ENCODE measurements around the gene FSIP2. TPM values are rescaled to one million over a fixed set of nuclear protein-coding genes. Genes with fewer than 3 reads are reported as not detected.

The FSIP2 gene
- total and polyA plus RNA-seq, 2 donors (not counting 3 experiments of a cell fraction or from before 2014, with no cell fraction given), result 0.04 to 0.24 TPM

DNA sequence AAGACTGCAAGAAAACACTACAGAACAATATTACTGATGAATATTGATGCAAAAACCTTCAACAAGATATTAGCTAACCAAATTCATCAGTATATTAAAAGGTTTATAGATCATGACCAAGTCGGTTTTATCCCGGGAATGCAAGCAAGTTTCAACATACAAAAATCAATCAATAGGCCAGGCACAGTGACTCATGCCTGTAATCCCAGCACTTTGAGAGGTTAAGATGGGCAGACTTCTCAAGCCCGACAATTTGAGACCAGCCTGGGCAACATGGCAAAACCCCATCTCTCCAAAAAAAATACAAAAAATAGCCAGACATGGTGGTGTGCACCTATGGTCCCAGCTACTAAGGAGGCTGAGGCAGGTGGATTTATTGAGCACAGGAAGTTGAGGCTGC lies 82.9 kb downstream of the FSIP2 start:
- TF ChIP-seq JUN (IDR thresholded peaks at IDR 0.05; ENCODE audit: borderline replicate concordance, insufficient read depth, insufficient read length, low read depth) (no peak), POLR2AphosphoS5 (IDR thresholded peaks at IDR 0.05; ENCODE audit: insufficient read depth, low read depth, low read length) (no peak), GATA2 (IDR thresholded peaks at IDR 0.05; ENCODE audit: insufficient read depth, insufficient read length, low read depth, low read length) (no peak), POLR2A (IDR thresholded peaks at IDR 0.05; ENCODE audit: low read depth, low read length) (no peak), MYC (IDR thresholded peaks at IDR 0.05; ENCODE audit: low read depth, low read length) (no peak), EZH2 (IDR thresholded peaks at IDR 0.05; ENCODE audit: borderline replicate concordance, low read depth, low read length, severe bottlenecking) (no peak), FOS (IDR thresholded peaks at IDR 0.05; ENCODE audit: borderline replicate concordance, insufficient read depth, low read length) (no peak)
- TF ChIP-seq, protein P1, sequence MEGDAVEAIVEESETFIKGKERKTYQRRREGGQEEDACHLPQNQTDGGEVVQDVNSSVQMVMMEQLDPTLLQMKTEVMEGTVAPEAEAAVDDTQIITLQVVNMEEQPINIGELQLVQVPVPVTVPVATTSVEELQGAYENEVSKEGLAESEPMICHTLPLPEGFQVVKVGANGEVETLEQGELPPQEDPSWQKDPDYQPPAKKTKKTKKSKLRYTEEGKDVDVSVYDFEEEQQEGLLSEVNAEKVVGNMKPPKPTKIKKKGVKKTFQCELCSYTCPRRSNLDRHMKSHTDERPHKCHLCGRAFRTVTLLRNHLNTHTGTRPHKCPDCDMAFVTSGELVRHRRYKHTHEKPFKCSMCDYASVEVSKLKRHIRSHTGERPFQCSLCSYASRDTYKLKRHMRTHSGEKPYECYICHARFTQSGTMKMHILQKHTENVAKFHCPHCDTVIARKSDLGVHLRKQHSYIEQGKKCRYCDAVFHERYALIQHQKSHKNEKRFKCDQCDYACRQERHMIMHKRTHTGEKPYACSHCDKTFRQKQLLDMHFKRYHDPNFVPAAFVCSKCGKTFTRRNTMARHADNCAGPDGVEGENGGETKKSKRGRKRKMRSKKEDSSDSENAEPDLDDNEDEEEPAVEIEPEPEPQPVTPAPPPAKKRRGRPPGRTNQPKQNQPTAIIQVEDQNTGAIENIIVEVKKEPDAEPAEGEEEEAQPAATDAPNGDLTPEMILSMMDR (IDR thresholded peaks at IDR 0.05; ENCODE audit: extremely low read depth in 1 of 2, insufficient read depth in 1 of 2, low read depth in 1 of 2, low read length in 2 of 2), result no peak
- TF ChIP-seq, protein P2, sequence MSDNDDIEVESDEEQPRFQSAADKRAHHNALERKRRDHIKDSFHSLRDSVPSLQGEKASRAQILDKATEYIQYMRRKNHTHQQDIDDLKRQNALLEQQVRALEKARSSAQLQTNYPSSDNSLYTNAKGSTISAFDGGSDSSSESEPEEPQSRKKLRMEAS (IDR thresholded peaks at IDR 0.05; ENCODE audit: insufficient read depth, insufficient read length), result no peak
- DNase-seq (ENCODE audit: low read depth, low spot score) (no peak), FAIRE-seq (no peak)
- intact Hi-C loops (cut with micrococcal nuclease), result no loop called here
- no peaks in the 10 kb centered on the region for H3K9me3 ChIP-seq (replicated peaks; ENCODE audit: control insufficient read depth, insufficient read depth, low read length)
- no peaks in the 10 kb centered on the region for H3K36me3 ChIP-seq (ENCODE audit: control insufficient read depth in 2 of 2, extremely low read depth in 1 of 2, insufficient read depth in 2 of 2, low read length in 2 of 2)
- H3K9me1 ChIP-seq (replicated peaks; ENCODE audit: control insufficient read depth, extremely low read depth, insufficient read depth, low read length), result no peaks in the 10 kb centered on the region
- no peaks in the 10 kb centered on the region for H3K79me2 ChIP-seq (ENCODE audit: control insufficient read depth, insufficient read depth, low read length)
- dilution Hi-C loops (cut with MboI; ENCODE audit: extremely low pct_ligation_motif_present, low sequenced_read_pairs), result no loop called here
- CTCF ChIA-PET, result no interaction called here
- no peak overlapping the region for H3K27ac ChIP-seq (ENCODE audit: insufficient read depth, low read depth, low read length)
- no peaks in the 10 kb centered on the region for H3K4me1 ChIP-seq (ENCODE audit: control insufficient read depth, extremely low read depth, insufficient read depth, low read length)
- no peak overlapping the region for H3K4me2 ChIP-seq (ENCODE audit: insufficient read depth, low read length)
- H3K9ac ChIP-seq (replicated peaks; ENCODE audit: extremely low read depth, insufficient read depth, low read length), result no peak overlapping the region
- POLR2A ChIA-PET, result no interaction called here
- no peak overlapping the region for H2AFZ ChIP-seq (ENCODE audit: low read depth, low read length)
- H3K27me3 ChIP-seq (ENCODE audit: control insufficient read depth in 2 of 2, insufficient read depth in 2 of 2, low read length in 2 of 2), result no peaks in the 10 kb centered on the region
- no peak overlapping the region for H3K4me3 ChIP-seq (replicated peaks in 1 of 3; ENCODE audit: insufficient read depth in 1 of 3, low read depth in 1 of 3, low read length in 3 of 3)
- BruUV-seq (replicated peaks), result no TSS peak
- H4K20me1 ChIP-seq (replicated peaks; ENCODE audit: control insufficient read depth, extremely low read depth, insufficient read depth, low read length), result no peaks in the 10 kb centered on the region

All from endothelial cell of umbilical vein (primary cell).